Activated CD4-positive, alpha-beta T cell treated with anti-CD3 and anti-CD28 coated beads for 48 hours (primary cell): ENCODE measurements around the gene EGR2.

Experiments
- DNase-seq: peaks from one replicate; pipeline ENCODE4 v3.0.0-alpha.2; 2020

Gene EGR2

GRCh38 chr10:62817766-62818425 lies 1.7 kb upstream of the EGR2 start:
- DNase-seq, result peak; percentile 78

GRCh38 chr10:62817121-62817765 lies 1.1 kb upstream of the EGR2 start:
- DNase-seq, result peak; percentile 73

- no peak for DNase-seq
These were observed 163 bp downstream of the EGR2 start for GRCh38 chr10:62816076-62816330.

GRCh38 chr10:62815381-62816075 lies 638 bp downstream of the EGR2 start:
- peak; percentile 36 for DNase-seq

GRCh38 chr10:62814756-62815380 lies 1.3 kb downstream of the EGR2 start:
- peak; percentile 37 for DNase-seq

- peak; percentile 11 for DNase-seq
These were observed 2.2 kb downstream of the EGR2 start for GRCh38 chr10:62813981-62814380.

GRCh38 chr10:62813453-62813852 lies 2.7 kb downstream of the EGR2 start:
- DNase-seq, result no peak

GRCh38 chr10:62812672-62813439 lies 3.3 kb downstream of the EGR2 start:
- DNase-seq, result no peak

- peak; percentile 87 for DNase-seq
These were observed 4.8 kb downstream of the EGR2 start for GRCh38 chr10:62811159-62811875.

- DNase-seq, result no peak
These were observed 5.8 kb downstream of the EGR2 start for GRCh38 chr10:62810156-62810902.

- DNase-seq, result no peak
These were observed 9.9 kb downstream of the EGR2 start for GRCh38 chr10:62806251-62806650.

- DNase-seq, result peak; percentile 20
These were observed 10.7 kb downstream of the EGR2 start for GRCh38 chr10:62805231-62806099.

- DNase-seq, result peak; percentile 87
These were observed 11.6 kb downstream of the EGR2 start, which contains the start of gene ADO for GRCh38 chr10:62804356-62805230. ADO (plus strand) TSS chr10:62804720; CDS start chr10:62805060, 340 bp downstream.

GRCh38 chr10:62803724-62804355 lies 12.3 kb downstream of the EGR2 start:
- DNase-seq, result no peak

GRCh38 chr10:62801871-62802270 lies 14.3 kb downstream of the EGR2 start:
- no peak for DNase-seq

GRCh38 chr10:62796896-62797295 lies 19.3 kb downstream of the EGR2 start:
- DNase-seq, result no peak

GRCh38 chr10:62795762-62796161 lies 20.4 kb downstream of the EGR2 start:
- DNase-seq, result no peak

- DNase-seq, result no peak
These were observed 21.1 kb downstream of the EGR2 start for GRCh38 chr10:62795100-62795499.

GRCh38 chr10:62794306-62794705 lies 21.9 kb downstream of the EGR2 start:
- DNase-seq, result no peak
